ENCODE measurements around the gene PRMT1. TPM values are rescaled to one million over a fixed set of nuclear protein-coding genes. Genes with fewer than 3 reads are reported as not detected.

PRMT1 gene
- total RNA-seq, 2 experiments from 2014 or later, result 103 to 108 TPM

DNA sequence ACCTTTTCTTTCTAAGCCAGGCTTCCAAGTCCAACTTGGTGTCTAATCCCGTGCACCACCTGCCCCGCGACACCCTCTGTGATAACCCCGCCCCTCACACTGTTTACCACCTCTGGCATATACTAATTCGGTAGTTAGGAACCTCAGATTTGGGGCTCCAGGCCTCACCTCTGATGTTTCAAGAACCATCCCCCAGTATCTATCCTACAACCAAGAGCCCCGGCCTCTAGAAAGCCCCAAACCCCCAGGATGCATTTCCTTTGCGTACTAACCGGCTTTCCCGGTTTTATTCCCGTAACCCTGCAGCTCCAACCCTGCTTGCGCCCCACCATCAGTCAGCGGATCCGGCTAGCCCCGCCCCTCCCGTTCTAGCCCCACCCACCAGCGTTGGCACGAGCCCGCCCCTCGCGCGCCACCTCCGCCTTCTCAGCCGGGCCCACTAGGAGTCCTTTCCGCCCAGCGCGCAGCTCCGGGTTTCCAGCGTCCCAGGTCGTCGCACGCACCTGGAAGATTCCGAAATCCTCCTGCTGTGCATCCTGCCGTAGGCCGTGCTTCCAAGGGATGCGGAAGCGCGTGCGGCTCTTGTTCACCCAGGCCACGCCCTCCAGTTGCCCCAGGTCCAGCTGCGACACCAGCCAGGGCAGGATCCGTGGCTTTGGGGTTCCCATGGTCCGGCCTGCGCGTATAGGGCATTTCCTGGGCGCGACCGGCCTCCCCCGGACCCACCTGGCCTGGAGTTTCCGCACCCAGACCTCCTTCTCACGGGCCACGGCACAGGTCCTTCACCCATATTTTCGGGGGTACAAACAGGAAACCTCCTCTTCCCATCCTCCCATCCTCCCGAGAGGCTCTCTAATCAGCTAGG is 12.7 kb upstream of the PRMT1 start:
- Mint-ChIP-seq H3K27me3 (no peaks in the 10 kb centered on the region), H3K9me3 (no peaks in the 10 kb centered on the region), H3K27ac (peak overlapping the region; percentile 93), H3K4me1 (peaks cover 35% of the 10 kb centered on the region), H3K36me3 (ENCODE audit: low read depth) (peaks cover 44% of the 10 kb centered on the region), H3K4me3 (peak overlapping the region; percentile 96)
- ChIA-PET POLR2A (interaction anchor here (0.6 to 7.5 kb wide), 20 partner anchors 7 to 272 kb away, joined by 3 to 91 read pairs (median 4); partner anchors contain the start of genes AKT1S1, NOSIP, PRMT1 and PRRG2), CTCF (interaction anchor here (0.6 to 2.7 kb wide), 10 partner anchors 8 to 161 kb away, joined by 3 to 26 read pairs (median 4); partner anchors contain the start of genes PRMT1 and RRAS)
- peak; percentile 93 for DNase-seq

DNA sequence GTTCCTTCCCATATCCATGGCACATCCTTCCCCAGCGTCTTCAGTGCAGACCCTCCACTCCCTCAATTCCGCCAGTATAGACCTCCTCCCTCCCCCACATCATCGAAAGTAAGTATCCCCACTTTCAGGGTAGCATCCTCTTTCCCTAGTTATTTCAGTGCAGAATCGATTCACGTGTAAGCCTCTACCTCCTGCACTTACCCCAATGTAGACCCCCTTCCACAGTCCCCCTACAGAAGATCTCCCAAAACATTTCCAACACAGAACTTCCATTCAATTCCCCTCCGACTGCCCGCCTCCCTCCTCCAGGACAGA is 12.1 kb upstream of the PRMT1 start:
- Mint-ChIP-seq H3K4me1 (peaks cover 38% of the 10 kb centered on the region), H3K9me3 (no peaks in the 10 kb centered on the region), H3K27me3 (no peaks in the 10 kb centered on the region), H3K27ac (peak overlapping the region; percentile 93), H3K4me3 (peak overlapping the region; percentile 96), H3K36me3 (ENCODE audit: low read depth) (peaks cover 44% of the 10 kb centered on the region)
- POLR2A ChIA-PET, result interaction anchor here (0.6 to 7.5 kb wide), 17 partner anchors 8 to 273 kb away, joined by 3 to 91 read pairs (median 5); partner anchors contain the start of genes AKT1S1, NOSIP, PRMT1 and PRR12
- CTCF ChIA-PET, result interaction anchor here (0.6 to 2.7 kb wide), 7 partner anchors 8 to 162 kb away, joined by 3 to 26 read pairs (median 6); partner anchors contain the start of genes PRMT1 and RRAS
- DNase-seq, result no peak

DNA sequence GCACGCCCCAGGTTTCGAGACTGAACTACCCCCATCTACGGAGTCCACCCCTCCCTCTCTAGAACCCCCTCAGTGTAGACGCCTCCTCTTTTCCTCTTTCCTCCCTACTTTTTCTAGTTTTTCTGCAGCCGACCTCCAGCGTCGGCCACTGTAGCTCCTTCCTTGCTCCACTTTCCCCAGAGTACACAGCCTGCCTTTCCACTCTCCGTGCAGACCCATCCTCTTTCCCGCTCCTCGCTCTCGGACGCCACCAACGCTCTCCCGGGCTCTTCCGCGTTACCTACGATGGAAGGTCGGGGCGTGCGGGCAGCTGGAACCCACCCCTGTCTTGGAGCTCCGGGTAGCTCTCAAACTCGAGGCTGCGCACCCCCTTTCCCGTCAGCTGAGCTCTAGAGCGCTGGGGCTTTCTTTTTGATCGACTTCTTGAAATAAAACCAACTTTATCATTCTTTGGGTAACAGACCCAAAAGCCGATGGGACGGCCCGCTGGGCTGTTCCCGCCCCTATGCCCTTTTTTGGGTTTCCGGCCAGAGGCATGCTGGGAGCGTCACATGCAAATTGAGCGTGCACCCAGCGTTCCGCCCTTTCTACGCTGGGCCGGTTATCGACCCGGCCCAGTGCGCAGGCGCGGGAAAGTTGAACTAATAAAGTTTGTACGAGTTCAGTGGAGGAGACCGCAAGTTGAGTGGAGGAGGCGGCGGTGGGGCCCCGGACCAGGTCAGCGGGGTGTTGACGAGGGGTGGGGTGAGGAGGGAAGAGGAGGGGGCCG is 11.5 kb upstream of the PRMT1 start, which contains the start of the genes BCL2L12 and IRF3:
Gene BCL2L12, plus strand, starts transcription at position 583 of the 769 bp plus-strand sequence. CDS start 760 bp downstream, outside the sequence.
Gene IRF3, minus strand, starts transcription at position 507 of the 769 bp plus-strand sequence. CDS start 1,019 bp downstream, outside the sequence.
- peak within 1 kb of the TSS; percentile 93 for H3K27ac Mint-ChIP-seq
- H3K4me3 Mint-ChIP-seq, result peak within 1 kb of the TSS; percentile 96
- peaks cover 38% of the 10 kb centered on the region for H3K4me1 Mint-ChIP-seq
- peak; percentile 99 for DNase-seq
- no peaks in the 10 kb centered on the region for H3K9me3 Mint-ChIP-seq
- H3K36me3 Mint-ChIP-seq (ENCODE audit: low read depth), result peaks cover 38% of the 10 kb centered on the region
- ChIA-PET POLR2A (interaction anchor here (0.6 to 7.5 kb wide), 14 partner anchors 8 to 274 kb away, joined by 3 to 91 read pairs (median 4); partner anchors contain the start of genes AKT1S1, NOSIP, PRMT1 and PRR12), CTCF (interaction anchor here (0.7 to 2.7 kb wide), 3 partner anchors 11 to 96 kb away, joined by 3 to 26 read pairs (median 6); partner anchors contain the start of gene PRMT1)
- no peaks in the 10 kb centered on the region for H3K27me3 Mint-ChIP-seq

DNA sequence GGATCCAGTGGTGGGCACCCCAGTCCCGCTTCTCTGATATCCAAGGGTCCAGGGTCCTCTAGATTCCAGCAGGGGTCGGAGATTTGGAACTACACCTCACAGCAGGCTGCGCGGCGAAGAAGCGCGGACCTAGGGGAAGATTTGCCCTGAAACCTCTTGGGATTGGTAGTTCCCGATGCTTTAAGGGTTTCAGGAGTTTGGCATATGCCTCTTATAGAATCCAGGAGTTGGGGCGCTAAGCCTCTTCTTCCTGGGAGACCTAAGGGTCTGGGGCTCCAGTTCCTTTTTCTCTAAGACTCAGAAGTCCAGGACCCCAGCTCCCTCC is 11.0 kb upstream of the PRMT1 start:
- peaks cover 38% of the 10 kb centered on the region for H3K4me1 Mint-ChIP-seq
- peaks cover 37% of the 10 kb centered on the region for H3K36me3 Mint-ChIP-seq (ENCODE audit: low read depth)
- CTCF ChIA-PET, result interaction anchor here (2.0 to 2.7 kb wide), 2 partner anchors 10 to 97 kb away, joined by 6 to 26 read pairs; partner anchors contain the start of gene PRMT1
- POLR2A ChIA-PET, result interaction anchor here (1.1 to 7.5 kb wide), 8 partner anchors 9 to 178 kb away, joined by 3 to 91 read pairs (median 5); partner anchors contain the start of genes PRMT1, PRR12, RPL13A and RRAS
- H3K27ac Mint-ChIP-seq, result peak overlapping the region; percentile 93
- no peak for DNase-seq
- H3K4me3 Mint-ChIP-seq, result peak overlapping the region; percentile 96
- no peaks in the 10 kb centered on the region for H3K27me3 Mint-ChIP-seq
- H3K9me3 Mint-ChIP-seq, result no peaks in the 10 kb centered on the region

DNA sequence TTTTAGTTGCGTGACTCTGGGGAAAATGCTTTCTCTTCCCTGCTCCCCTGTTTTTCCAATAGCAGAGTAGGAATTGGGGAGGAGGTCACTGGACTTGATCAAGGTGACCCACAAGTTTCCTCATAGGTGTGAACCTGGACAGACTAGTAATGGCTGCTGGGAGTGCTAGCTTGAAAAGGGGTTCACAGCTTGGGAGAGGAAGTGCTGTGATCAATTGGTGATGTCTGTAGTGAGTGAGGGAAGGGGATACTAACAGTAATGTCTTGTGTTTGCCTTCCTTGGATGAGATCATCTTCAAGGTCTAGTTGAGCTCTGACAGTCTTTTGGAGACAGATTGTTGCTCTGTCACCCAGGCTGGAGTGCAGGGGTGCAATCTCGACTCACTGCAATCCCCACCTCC is 9.6 kb upstream of the PRMT1 start:
- Mint-ChIP-seq H3K4me3 (peak overlapping the region; percentile 96), H3K36me3 (ENCODE audit: low read depth) (peaks cover 43% of the 10 kb centered on the region), H3K9me3 (no peaks in the 10 kb centered on the region), H3K4me1 (peaks cover 44% of the 10 kb centered on the region), H3K27ac (peak overlapping the region; percentile 68), H3K27me3 (no peaks in the 10 kb centered on the region)
- POLR2A ChIA-PET, result interaction anchor here (6.1 to 7.5 kb wide), 2 partner anchors 10 to 25 kb away, joined by 73 to 91 read pairs; partner anchors contain the start of genes PRMT1, RRAS and SCAF1
- CTCF ChIA-PET, result interaction anchor here (1.0 kb wide), 1 partner anchor 9 kb away, joined by 4 read pairs; no protein-coding TSS in a partner anchor
- no peak for DNase-seq

DNA sequence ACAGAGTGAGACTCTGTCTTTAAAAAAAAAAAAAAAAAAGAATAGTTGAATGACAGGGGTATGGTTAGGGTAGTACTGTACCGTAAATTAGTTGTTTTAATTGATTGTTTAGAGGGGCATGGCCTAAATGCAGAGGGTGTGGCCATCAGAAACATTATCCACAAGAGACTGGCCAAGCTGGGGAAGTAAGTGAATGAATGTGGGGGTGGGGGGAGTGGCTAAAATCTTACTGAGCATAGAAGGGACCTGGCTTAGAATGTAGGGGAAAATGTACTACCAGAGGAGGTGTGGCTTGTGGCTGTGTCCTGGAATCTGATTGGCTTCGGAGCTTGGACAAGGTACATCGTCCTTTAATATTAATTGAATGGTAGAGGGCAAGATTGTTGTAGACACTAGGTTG is 7.6 kb upstream of the PRMT1 start:
- POLR2A ChIA-PET, result interaction anchor here (1.3 kb wide), 1 partner anchor 23 kb away, joined by 3 read pairs; no protein-coding TSS in a partner anchor
- Mint-ChIP-seq H3K4me3 (no peak overlapping the region), H3K36me3 (ENCODE audit: low read depth) (peaks cover 35% of the 10 kb centered on the region), H3K27me3 (no peaks in the 10 kb centered on the region), H3K27ac (no peak overlapping the region), H3K9me3 (no peaks in the 10 kb centered on the region), H3K4me1 (peaks cover 32% of the 10 kb centered on the region)
- no peak for DNase-seq
- CTCF ChIA-PET, result interaction anchor here (0.8 to 1.5 kb wide), 3 partner anchors 26 to 167 kb away, joined by 3 to 4 read pairs (median 3); no protein-coding TSS in a partner anchor

DNA sequence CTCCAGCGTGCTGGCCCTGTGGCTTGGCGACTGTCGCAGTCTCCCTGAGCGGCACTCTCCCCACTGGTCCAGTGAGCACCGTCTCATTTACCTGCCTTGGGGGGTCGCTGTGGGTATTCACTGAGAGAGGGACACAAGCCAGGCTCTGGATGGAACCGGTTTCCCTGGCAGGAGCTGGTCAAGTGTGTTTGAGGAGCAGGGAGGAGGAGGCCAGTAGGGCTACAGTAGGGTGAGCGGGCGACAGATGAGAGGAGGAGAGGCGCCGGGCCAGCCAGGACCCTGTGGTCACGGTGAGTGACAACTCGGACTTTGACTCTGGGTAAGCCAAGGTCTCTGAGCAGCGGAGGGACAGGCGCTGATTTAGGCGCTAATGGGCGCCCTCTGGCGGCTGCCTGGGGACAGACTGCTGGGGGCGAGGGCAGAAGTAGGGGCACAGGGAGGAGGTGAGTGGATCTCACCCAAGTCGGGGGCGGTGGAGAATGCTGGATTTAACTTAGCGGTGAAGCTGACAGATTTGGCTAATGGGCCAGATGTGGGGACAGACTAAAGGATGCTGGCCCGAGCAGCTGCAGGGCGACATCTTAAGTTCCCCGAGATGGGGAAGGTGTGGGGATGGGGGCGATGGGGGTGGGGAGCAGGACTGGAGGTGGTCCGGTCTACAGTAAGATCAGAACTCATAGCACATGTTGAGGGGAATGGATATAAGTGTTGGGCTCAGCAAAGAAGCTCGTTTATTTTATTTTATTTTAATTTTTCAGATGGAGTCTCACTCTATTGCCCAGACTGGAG is 4.7 kb upstream of the PRMT1 start:
- H3K27ac Mint-ChIP-seq, result no peak overlapping the region
- H3K27me3 Mint-ChIP-seq, result no peaks in the 10 kb centered on the region
- no peaks in the 10 kb centered on the region for H3K9me3 Mint-ChIP-seq
- H3K4me3 Mint-ChIP-seq, result no peak overlapping the region
- CTCF ChIA-PET, result interaction anchor here (0.5 to 9.1 kb wide), 22 partner anchors 8 to 220 kb away, joined by 3 to 90 read pairs (median 3); partner anchors contain the start of genes ADM5, NOSIP, PIH1D1 and RRAS
- POLR2A ChIA-PET, result interaction anchor here (0.8 to 2.6 kb wide), 3 partner anchors 29 to 79 kb away, joined by 4 to 6 read pairs (median 5); no protein-coding TSS in a partner anchor
- peaks cover 22% of the 10 kb centered on the region for H3K4me1 Mint-ChIP-seq
- peaks cover 22% of the 10 kb centered on the region for H3K36me3 Mint-ChIP-seq (ENCODE audit: low read depth)
- peak; percentile 78 for DNase-seq

DNA sequence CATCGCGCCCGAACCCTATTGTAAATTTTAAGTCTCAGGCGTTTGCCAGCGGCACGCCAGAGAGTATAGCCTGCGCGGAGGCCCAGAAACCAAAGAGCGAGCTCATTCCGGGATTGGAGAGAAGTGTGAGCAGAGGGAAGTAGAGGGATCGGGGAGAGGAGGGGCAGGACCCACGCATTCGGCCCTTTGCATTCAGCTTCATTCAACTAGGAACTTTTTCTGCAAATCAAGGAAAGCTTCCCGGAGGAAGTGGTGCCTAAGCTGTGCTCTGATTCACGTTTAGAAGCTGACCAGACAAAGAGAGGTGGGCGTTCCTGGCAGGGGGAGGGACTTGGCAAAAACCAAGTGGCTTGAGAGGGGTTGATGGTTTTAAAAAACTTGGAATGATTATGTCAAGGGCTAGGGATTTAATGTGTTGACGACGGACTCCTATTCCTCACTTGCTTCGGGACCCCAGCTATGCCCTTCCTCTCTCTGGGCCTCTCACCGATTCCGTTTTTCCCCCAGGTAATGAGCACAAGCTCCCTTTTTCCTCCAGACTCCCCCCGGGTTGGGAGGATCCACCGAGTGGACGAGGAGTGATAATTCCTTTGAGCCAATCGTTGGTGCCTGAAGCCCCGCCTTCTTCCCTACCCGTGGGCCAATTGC is 811 bp upstream of the PRMT1 start:
- H3K27me3 Mint-ChIP-seq, result no peaks in the 10 kb centered on the region
- ChIA-PET CTCF (interaction anchor here (0.5 to 9.1 kb wide), 22 partner anchors 9 to 1024 kb away, joined by 3 to 90 read pairs (median 4); partner anchors contain the start of genes BCL2L12, FLT3LG, IRF3 and LIN7B), POLR2A (interaction anchor here (0.7 to 5.5 kb wide), 24 partner anchors 11 to 225 kb away, joined by 3 to 73 read pairs (median 5); partner anchors contain the start of genes AP2A1, BCL2L12, FLT3LG and FUZ)
- H3K36me3 Mint-ChIP-seq (ENCODE audit: low read depth), result peaks cover 16% of the 10 kb centered on the region
- DNase-seq, result no peak
- peak overlapping the region; percentile 89 for H3K27ac Mint-ChIP-seq
- peak overlapping the region; percentile 90 for H3K4me3 Mint-ChIP-seq
- no peaks in the 10 kb centered on the region for H3K9me3 Mint-ChIP-seq
- H3K4me1 Mint-ChIP-seq, result peaks cover 43% of the 10 kb centered on the region

DNA sequence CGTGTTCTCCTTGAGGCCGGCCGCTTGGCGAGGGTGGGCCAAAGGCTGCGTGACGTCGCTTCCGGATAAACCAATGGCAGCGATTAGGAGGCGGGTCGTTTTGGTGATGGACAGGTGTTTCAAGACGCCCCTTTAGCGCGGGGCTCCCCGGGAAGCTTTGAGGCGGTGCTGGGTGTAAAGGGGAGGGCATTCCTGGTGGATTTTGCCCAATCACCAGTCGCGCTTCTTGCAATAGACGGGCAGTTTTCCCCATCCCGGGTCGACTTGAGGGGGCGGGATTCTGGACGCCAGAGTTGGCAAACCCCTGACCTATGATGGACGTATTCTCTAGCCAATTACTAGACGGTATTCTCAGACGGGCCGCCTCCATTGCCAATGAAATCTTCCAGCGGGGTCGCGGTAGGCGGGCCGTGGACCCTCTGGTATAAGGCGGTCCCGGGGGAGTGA is 264 bp upstream of the PRMT1 start:
- DNase-seq, result peak; percentile 99
- ChIA-PET CTCF (interaction anchor here (0.5 to 9.1 kb wide), 17 partner anchors 9 to 1024 kb away, joined by 3 to 90 read pairs (median 4); partner anchors contain the start of genes AP2A1, BCL2L12, FLT3LG and IRF3), POLR2A (interaction anchor here (0.7 to 5.5 kb wide), 21 partner anchors 12 to 225 kb away, joined by 3 to 73 read pairs (median 5); partner anchors contain the start of genes AP2A1, BCL2L12, FLT3LG and IRF3)
- H3K27me3 Mint-ChIP-seq, result no peaks in the 10 kb centered on the region
- no peaks in the 10 kb centered on the region for H3K9me3 Mint-ChIP-seq
- H3K4me3 Mint-ChIP-seq, result peak overlapping the region; percentile 90
- peaks cover 17% of the 10 kb centered on the region for H3K36me3 Mint-ChIP-seq (ENCODE audit: low read depth)
- H3K4me1 Mint-ChIP-seq, result peaks cover 43% of the 10 kb centered on the region
- peak overlapping the region; percentile 89 for H3K27ac Mint-ChIP-seq

DNA sequence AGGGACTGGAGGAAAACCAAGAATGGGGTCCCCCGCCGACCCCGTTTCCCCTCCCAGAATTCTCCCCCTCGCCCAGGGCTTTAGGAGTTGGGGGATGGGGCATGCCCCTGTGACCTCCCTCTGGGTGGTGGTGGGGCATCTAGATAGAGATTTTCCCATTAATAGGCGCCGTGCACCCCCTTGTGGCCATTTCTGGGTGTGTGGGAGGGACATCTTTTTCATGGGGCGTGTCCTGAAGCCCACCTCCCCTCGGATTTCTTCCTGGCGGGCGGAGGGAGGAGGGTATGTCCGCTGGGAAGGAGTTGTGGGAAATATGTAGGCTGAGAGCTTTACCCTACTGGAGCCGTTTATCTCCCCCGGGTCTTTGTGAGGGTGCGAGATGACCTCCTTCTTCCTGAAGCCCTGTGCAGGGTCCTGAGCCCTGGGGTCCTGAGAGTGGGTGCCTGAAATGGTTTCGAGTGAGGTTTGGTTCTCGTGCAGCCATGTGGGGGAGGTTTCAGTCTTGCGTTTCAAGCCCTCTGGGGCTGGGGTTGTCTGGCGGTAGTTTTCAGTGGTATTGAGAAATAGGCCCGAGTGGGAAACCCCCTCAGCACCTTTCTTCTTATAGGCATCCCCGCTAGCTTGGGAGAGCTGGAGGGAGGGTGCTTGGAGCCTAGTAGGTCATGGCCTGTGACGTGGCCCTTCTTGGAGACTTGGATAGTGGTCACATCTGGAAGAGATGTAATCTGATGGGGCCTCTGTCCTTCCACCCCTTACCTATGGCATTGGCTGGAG is 1.0 kb downstream of the PRMT1 start:
- CTCF ChIA-PET, result interaction anchor here (0.6 to 9.1 kb wide), 13 partner anchors 9 to 771 kb away, joined by 3 to 90 read pairs (median 3); partner anchors contain the start of genes AP2A1, BCL2L12, IRF3 and RRAS
- H3K9me3 Mint-ChIP-seq, result no peaks in the 10 kb centered on the region
- H3K27ac Mint-ChIP-seq, result peak overlapping the region; percentile 92
- peaks cover 44% of the 10 kb centered on the region for H3K4me1 Mint-ChIP-seq
- H3K27me3 Mint-ChIP-seq, result no peaks in the 10 kb centered on the region
- DNase-seq, result peak; percentile 84
- H3K36me3 Mint-ChIP-seq (ENCODE audit: low read depth), result peaks cover 17% of the 10 kb centered on the region
- peak overlapping the region; percentile 90 for H3K4me3 Mint-ChIP-seq
- POLR2A ChIA-PET, result interaction anchor here (1.1 to 5.5 kb wide), 12 partner anchors 12 to 225 kb away, joined by 3 to 73 read pairs (median 8); partner anchors contain the start of genes ALDH16A1, BCL2L12, FLT3LG and IRF3
